ENCODE measurements around the gene VEGFC.

VEGFC gene

GRCh38 chr4:176758731-176759130, 34.0 kb downstream of the VEGFC start:
- no peak for DNase-seq

GRCh38 chr4:176758323-176758722, 34.4 kb downstream of the VEGFC start:
- no peak for DNase-seq

- DNase-seq = no peak
Observed at GRCh38 chr4:176755613-176756012, 37.1 kb downstream of the VEGFC start.

- DNase-seq = no peak
Observed at GRCh38 chr4:176755001-176755400, 37.7 kb downstream of the VEGFC start.

- no peak for DNase-seq
Observed at GRCh38 chr4:176753049-176753448, 39.7 kb downstream of the VEGFC start.

- no peak for DNase-seq
Observed at GRCh38 chr4:176752191-176752749, 40.5 kb downstream of the VEGFC start.

GRCh38 chr4:176751061-176751460, 41.7 kb downstream of the VEGFC start:
- no peak for DNase-seq

GRCh38 chr4:176746846-176747245, 45.9 kb downstream of the VEGFC start:
- DNase-seq = no peak

- no peak for DNase-seq
Observed at GRCh38 chr4:176745902-176746301, 46.8 kb downstream of the VEGFC start.

- DNase-seq = no peak
Observed at GRCh38 chr4:176744091-176744490, 48.6 kb downstream of the VEGFC start.

GRCh38 chr4:176742211-176742610, 50.5 kb downstream of the VEGFC start:
- no peak for DNase-seq

- DNase-seq = no peak
Observed at GRCh38 chr4:176741253-176741652, 51.5 kb downstream of the VEGFC start.

GRCh38 chr4:176735300-176735699, 57.4 kb downstream of the VEGFC start:
- DNase-seq = no peak

GRCh38 chr4:176734461-176734860, 58.3 kb downstream of the VEGFC start:
- DNase-seq = no peak

GRCh38 chr4:176729489-176729888, 63.2 kb downstream of the VEGFC start:
- DNase-seq = no peak

- no peak for DNase-seq
Observed at GRCh38 chr4:176726803-176727202, 65.9 kb downstream of the VEGFC start.

GRCh38 chr4:176721459-176721858, 71.3 kb downstream of the VEGFC start:
- no peak for DNase-seq

GRCh38 chr4:176718881-176719280, 73.8 kb downstream of the VEGFC start:
- no peak for DNase-seq

- no peak for DNase-seq
Observed at GRCh38 chr4:176717237-176717636, 75.5 kb downstream of the VEGFC start.

- no peak for DNase-seq
Observed at GRCh38 chr4:176709417-176709816, 83.3 kb downstream of the VEGFC start.

- DNase-seq = no peak
Observed at GRCh38 chr4:176708771-176709311, 83.9 kb downstream of the VEGFC start.

GRCh38 chr4:176690716-176691115, 102.0 kb downstream of the VEGFC start:
- no peak for DNase-seq

- no peak for DNase-seq
Observed at GRCh38 chr4:176680668-176681180, 112.0 kb downstream of the VEGFC start.

GRCh38 chr4:176676901-176677300, 115.8 kb downstream of the VEGFC start:
- DNase-seq = no peak

- DNase-seq = no peak
Observed at GRCh38 chr4:176675810-176676209, 116.9 kb downstream of the VEGFC start.

Data from stimulated activated CD4-positive, alpha-beta T cell treated with anti-CD3 and anti-CD28 coated beads, Interleukin-4, amount 100 ng/mL, for 1 hour (primary cell).